Hypothalamus (tissue), 51 donors: ENCODE data around the gene MCUR1.
"Not testable (repeated sequence)": the region's sequence is repeated elsewhere in the genome, so short reads cannot be mapped to it uniquely, and the experiment has no call there.

Experiments used
- DNase-seq, 51 donors: peaks; one replicate each; lab custom pipeline; 2025; lab: John Stamatoyannopoulos, UW

MCUR1 gene, protein sequence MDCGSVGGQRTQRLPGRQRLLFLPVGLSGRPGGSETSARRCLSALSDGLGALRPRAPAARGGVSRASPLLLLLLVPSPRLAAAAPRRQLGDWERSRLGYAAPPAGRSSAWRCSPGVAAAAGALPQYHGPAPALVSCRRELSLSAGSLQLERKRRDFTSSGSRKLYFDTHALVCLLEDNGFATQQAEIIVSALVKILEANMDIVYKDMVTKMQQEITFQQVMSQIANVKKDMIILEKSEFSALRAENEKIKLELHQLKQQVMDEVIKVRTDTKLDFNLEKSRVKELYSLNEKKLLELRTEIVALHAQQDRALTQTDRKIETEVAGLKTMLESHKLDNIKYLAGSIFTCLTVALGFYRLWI

DNA sequence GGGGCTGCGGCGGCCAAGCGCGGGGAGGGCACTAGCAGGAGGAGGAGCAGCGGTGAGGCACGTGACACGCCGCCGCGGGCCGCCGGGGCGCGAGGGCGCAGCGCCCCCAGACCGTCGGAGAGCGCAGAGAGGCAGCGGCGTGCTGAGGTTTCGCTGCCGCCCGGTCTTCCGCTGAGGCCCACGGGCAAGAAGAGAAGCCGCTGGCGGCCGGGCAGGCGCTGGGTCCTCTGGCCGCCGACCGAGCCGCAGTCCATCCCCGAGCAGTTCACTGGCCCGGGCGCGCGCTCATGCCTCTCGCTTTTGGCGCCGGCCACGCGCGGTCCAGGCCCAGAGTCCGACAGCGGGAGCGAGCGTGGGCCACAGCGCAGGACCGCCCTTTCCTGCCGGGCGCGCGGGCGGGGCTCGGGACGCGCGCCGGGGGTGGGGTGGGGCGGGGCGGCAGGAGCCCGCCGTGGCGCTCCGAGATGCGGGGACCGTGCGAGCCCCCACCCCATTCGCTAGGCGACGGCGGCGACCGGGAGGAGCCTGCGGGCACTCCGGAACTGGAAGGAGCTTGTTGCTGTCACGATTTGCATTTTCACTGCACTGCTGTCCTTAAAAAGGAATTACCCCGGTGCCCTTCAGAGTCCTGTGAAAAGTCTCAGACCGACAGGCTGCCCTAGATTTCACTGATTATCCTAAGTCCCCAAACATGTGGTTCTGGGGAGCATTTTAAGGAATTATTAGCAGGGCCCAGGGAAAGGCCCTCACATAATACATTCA, at the start of gene MCUR1:
Gene MCUR1 (minus strand): TSS at position 382 of the 762 bp plus-strand sequence. CDS start 128 bp downstream, at position 254.
- DNase-seq: peak; percentile 46 to 96 (median 86)

DNA sequence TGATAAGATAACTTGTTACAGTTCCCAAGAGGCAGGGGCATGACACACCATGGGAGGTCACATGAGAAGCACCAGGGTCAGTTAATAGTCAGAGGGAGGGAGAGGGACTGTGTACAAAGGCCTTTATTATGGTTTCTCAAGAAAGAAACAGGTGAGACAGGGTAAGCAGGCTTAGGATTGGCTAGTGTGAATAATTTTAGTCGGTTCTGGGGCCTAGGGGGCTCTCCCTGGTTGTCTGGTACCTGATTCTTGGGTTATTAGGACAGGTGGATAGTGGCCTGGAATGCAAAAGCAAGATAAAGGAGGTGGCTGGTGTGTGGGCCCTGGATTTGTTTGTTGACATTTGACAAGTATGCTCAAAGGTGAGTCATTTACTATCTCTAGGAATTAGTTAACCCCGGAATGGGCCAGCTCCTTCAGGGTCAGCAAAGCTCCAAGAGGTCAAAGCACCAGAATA, 49.4 kb upstream of the MCUR1 start:
- no peak for DNase-seq

DNA sequence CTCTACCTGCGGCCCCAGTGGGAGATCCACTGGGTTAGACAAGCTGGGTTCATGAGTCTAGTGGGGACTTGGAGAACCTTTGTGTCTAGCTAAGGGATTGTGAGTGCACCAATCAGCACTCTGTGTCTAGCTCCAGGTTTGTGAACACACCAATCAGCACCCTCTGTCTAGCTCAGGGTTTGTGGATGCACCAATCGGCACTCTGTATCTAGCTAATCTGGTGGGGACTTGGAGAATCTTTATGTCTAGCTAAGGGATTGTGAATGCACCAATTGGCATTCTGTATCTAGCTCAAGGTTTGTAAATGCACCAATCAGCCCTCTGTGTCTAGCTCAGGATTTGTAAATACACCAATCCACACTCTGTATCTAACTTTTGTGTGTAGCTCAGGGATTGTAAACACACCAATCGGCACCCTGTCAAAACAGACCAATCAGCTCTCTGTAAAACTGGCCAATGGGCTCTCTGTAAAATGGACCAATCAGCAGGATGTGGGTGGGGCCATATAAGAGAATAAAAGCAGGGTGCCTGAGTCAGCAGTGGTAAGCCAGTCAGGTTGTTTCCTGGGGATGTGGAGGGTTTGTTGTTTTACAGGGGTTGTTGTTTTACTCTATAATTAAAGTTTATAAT, 46.3 kb upstream of the MCUR1 start:
- DNase-seq: peak in 2 of 51 donors; percentile 1 to 8

DNA sequence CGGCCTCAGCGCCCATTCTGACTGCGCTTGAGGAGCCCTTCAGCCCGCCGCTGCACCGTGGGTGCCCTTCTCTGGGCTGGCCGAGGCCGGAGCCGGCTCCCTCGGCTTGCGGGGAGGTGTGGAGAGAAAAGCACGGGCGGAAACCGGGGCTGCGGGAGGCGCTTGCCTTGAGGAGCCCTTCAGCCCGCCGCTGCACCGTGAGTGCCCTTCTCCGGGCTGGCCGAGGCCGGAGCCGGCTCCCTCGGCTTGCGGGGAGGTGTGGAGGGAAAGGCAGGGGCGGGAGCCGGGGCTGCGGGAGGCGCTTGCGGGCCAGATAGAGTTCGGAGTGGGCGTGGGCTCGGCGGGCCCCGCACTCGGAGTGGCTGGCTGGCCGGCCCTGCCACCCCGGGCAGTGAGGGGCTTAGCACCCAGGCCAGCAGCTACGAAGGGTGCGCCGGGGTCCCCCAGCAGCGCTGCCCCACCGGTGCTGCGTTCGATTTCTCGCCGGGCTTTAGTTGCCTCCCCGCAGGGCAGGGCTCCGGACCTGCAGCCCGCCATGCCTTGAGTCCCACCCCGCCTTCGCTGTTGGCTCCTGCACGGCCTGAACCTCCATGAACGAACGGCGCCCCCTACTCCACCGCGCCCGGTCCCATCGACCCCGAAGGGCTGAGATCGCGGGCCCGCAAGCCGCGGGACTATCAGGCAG, 45.7 kb upstream of the MCUR1 start:
- peak in 6 of 51 donors; percentile 4 to 34 (median 8) for DNase-seq

DNA sequence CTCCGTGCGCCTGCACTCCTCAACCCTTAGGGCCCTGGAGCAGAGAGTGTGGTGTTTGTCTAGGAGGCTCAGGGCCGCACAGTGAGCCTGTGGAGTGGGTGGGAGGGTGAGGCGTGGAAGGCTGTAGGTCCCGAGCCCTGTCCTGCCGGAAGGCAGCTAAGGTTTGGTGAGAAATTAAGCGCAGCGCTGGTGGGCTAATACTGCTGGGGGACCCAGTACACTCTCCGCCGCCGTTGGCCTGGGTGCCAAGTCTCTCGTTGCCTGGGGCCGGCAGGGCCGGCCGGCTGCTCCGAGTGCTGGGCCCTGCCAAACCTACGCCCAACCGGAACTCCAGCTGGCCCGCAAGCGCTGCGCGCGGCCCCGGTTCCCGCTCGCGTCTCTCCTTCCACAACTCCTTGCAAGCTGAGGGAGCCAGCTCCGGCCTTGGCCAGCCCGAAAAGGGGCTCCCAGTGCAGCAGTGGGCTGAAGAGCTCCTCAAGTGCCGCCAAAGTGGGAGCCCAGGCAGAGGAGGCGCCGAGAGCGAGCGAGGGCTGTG, 40.4 kb upstream of the MCUR1 start:
- DNase-seq: no peak

DNA sequence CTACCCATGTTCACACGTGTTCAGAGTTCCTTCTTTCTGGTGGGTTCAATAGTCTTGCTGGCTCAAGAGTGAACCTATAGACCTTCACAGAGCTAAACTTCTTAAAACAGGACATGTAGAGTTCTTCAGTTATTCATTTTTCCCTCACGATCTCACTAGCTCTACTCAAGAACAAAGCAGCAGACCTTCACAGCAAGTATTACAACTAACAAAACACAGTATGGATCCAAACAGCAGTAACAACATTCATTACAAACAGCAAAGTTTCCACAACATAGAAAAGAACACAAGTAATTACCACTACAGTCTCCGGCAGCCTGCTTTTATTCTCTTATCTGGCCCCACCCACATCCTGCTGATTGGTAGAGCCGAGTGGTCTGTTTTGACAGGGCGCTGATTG, 39.5 kb upstream of the MCUR1 start:
- no peak for DNase-seq

DNA sequence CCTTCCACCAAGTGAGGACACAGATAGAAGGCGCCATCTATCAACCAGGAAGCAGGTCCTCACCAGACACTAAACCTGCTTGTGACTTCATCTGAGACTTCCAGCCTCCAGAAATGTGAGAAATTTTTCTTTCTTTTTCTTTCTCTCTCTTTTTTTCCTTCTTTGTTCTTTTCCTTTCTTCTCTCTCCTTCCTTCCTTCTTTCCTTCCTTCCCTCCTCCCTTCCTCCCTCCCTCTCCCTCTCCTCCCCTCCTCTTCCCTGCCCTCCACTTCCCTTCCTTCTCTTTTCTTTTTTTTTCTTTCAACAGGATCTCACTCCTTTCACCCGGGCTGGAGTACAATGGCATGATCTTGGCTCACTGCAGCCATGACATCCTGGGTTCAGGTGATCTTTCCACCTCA, 37.4 kb upstream of the MCUR1 start:
- DNase-seq: no peak

DNA sequence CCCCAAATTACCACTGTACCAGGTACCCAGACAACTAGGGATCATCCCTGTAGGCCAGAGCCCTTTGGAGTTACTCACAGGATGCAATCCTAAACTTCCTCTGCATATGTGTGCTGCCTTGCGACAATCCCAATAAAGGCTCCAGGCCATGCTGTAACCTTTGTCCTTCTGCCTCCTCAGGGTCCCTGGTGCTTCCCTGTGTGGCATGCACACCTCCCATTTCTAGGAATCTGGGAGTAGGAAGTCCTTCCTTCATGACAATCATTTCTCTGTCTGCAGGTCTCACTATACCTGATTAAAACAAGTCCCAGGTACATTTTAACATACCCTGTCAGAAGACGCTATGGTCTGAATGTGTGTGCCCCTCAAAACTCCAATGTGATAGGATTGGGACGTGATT, 37.0 kb upstream of the MCUR1 start:
- DNase-seq: no peak

DNA sequence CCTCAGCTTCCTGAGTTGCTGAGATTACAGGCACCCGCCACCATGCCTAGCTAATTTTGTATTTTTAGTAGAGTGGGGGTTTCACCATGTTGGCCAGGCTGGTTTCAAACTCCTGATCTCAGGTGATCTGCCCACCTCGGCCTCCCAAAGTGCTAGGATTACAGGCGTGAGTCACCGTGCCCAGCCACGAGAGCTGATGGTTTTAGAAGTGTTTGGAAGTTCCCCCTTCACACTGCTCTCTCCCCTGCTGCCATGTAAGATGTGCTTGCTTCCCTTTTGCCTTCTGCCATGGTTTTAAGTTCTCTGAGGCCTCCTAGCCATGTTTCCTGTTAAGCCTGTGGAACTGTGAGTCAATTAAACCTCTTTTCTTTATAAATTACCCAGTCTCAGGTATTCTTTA, 36.3 kb upstream of the MCUR1 start:
- DNase-seq: not testable (repeated sequence)

DNA sequence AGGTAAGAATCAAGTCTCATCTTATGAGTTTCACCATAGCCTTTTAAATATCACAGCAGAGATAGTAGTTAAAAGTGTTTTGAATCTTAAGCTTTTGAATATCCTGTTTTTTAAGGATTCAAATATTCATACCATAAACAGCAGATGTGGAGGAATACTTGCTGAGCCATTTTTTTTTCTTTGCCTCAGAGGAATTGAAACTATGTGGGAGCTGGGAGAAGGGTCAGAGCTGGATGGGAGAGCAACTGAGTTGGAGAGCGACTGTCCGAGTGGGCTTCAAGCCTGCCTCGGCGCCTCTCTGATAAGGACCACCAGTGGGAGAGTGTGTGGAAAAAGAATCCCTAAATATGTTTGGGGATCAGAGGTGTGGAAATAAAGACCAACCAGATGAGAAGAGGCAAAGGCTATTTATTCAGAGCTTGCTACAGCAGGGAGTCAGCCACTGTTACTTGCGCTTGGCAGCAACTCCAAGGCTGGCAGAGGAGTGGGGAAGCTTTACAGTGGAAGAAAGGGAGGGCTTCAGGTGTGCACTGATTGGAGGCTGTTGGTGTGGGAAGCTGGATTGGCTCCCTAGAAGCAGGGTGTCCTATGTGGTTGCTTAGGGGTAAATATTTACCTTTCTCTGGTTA, 34.3 kb upstream of the MCUR1 start:
- no peak for DNase-seq

DNA sequence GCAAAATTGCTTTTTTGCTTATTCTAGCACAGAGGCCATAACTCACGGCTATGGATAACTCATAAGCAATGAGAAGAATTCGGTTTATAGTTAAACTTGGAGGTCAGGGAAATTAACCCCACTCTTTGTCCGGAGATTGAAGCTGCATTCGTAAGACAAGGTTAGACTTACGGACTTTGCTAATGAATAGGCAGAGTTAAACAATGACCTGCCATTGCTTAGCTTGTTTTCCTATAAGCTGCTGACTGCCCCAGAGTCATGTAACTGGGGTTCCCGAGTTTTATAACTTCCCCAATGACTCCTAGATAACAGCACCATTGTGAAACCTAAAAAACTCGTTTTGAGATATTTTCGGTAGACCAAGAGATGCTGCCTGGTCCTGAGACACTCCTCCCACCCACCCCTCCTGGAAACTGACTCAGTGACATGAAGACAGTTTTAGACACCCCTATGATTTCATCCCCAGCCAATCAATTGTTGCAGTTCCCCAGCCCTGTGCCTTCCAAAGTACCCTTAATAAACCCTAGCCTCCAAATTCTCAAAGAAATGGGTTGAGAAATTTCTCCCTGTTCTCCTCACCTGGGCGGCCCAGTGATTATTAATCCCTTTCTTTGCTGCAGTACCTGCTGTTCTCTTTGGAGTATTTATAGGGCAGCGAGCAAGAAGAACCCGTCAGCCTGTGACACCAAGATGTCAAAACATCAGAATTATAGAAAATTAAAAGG, 33.1 kb upstream of the MCUR1 start:
- peak in 1 of 51 donors; percentile 8 for DNase-seq

DNA sequence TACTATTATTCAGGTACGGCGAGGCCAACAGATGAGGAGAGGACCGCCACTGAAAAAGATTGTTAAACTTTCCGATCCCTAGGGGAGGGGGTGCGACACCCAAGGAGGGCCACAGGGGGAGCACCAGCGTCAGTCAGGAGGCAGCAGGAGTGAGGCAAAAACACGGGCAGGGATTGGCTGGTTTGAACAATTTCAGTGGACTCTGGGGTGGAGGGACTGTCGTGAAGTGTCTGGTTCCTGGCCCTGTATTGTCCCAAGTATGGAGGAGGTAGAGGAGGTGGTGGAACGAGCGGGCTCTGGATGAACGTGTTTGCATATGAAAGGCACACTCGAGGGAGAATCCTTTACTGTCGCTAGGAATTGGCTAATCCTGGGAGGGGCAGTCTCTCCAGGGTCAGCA, 32.5 kb upstream of the MCUR1 start:
- no peak for DNase-seq

DNA sequence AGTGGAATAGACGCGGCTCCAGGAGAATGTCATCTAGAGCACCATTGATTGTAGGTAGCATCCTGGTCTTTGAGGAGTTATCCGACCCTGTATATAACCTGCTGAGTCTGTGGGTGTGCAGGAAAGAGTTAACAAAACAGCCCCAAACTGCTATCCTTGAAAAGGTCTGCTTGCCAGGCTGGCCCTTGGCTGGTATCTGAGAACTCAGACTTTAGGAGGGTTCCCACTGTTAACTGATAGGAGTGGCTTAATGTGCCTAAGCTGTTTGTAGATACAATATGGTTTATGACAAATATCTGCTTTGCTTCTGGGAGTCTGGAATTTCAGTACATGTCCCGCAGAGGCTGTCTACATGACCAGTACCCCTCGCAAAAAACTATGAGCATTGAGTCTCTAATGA, 27.6 kb upstream of the MCUR1 start:
- DNase-seq: no peak

DNA sequence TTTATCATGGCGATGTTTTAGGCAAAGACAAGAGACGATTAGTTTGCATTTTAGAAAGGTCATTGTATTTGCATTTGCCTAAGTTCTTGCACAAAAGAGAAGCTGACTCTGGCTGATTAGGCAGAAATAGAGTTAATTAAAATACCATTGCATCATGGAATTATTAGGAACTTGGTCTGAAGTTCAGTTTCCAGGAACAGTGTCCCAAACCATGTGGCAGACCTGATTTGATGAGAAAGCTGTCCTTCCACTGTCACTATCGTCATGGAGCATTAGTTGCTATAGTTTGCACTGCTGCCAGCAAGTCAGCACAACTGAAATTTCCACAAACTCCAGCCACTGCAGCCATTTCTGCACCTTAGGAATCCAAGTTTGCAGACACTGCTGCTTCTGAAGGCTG, 24.3 kb upstream of the MCUR1 start:
- no peak for DNase-seq

DNA sequence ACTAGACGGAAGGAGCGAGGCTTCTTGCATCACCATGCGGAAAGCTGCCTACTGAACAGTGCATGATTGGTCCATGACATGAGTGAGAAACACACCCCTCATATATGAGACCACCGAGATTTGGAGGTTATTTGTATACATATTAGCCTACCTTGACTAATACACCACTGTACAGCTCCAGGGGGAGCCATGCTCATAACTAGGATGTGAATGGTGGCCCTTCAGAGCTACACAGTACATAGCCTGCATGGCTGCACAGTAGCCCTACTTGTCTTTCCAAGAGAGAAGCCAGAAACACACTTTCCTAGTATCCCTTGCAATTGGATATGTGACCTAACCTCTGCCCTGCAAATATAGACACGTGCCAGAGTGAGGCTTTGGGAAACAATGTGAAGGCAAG, 21.8 kb upstream of the MCUR1 start:
- no peak for DNase-seq

DNA sequence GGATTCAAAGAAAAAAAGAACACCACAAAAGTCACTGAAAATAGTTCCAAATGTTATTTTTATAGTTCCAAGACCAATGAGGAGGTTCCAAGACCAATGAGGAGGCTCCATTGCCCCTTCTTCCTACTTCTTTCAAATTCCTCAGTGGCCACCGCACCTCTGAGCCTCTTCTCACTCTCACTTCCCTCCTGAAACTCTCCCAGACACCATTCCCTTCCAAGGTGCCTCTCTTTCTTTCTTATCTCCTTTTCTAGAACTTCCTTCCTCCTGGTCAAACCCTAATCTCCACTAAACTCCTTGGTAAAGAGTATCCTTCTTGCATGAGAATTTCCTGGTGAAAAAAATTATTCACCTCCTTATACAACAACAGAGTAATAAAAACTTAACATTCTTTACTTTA, 20.4 kb upstream of the MCUR1 start:
- no peak for DNase-seq

DNA sequence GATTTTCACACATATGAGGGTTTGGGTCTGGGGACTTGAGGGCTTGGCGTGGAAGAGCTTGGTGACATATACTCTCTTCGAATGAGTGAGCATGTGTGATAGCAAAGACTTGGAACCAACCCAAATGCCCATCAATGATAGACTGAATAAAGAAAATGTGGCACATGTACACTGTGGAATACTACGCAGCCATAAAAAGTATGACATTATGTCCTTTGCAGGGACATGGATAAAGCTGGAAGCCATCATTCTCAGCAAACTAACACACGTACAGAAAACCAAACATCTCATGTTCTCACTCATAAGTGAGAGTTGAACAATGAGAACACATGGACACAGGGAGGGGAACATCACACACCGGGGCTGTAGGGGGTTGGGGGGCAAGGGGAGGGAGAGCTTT, 19.7 kb upstream of the MCUR1 start:
- DNase-seq: not testable (repeated sequence)

DNA sequence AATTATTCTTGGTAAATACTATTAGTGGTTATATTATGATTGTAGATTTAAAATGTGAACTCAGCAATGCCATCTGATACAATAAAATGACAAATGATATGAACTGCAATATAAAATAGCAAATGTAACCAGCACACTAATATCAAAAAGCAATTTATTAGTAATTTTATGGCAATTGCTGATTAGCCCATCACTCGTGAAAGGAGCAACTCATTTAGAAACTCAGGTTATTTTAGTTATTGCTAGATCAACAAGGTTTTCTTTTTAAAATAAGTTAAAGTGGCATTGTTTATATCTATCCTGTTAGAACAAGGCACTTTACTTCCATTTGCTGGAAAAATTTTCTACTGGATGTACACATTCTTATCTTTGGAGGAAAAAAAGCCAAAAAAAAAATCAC, 18.4 kb upstream of the MCUR1 start:
- no peak for DNase-seq

DNA sequence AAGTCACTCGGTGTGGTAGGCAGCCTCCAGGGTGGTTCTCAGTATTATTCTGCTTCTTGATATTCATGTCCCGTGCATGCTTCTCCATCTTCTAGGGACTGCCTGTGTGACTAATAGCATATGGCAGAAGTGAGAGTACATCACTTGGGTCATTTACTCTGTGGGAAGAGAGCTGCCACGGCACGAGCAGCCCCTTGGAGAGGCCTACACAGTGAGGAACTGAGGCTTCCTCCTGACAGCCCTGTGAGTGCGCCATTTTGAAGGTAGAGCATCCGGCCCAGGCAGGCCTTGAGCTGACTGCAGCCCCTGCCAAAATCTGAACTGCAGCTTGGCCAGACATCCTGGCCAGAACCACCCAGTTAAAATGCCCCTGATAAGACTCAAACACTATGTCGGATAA, 17.3 kb upstream of the MCUR1 start:
- DNase-seq: no peak

DNA sequence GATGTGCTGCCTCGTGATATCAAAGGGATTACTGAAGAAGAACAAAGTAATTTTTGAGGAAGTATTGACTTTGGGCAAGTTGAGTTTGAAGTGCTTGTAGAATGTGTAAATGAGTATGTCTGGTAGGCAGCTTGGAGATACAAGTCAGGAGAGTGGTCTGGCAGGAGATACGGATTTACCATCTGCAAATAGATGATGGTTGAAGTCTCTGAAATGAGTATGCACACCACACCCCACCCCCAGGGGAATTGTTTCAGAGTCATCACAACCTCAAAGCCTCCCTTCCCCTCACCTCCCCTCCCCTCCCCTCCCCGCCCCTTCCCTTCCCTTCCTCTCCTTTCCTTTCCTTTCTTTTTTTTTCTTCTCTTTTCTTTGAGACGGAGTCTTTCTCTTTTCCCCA, 16.4 kb upstream of the MCUR1 start:
- no peak for DNase-seq
